ENCODE measurements around the gene SERINC1. TPM values are rescaled to one million over a fixed set of nuclear protein-coding genes. Genes with fewer than 3 reads are reported as not detected.

SERINC1 gene
- total RNA-seq, 1 experiment from 2014 or later: 82.9 TPM

GRCh38 chr6:122482750-122483080 lies 11.1 kb upstream of the SERINC1 start:
- no peak for DNase-seq (ENCODE audit: low spot score)
- no peaks in the 10 kb centered on the region for H3K4me1 ChIP-seq (ENCODE audit: insufficient read depth, low read length, poor library complexity, severe bottlenecking)
- TF ChIP-seq EZH2 (IDR thresholded peaks at IDR 0.05; ENCODE audit: borderline replicate concordance, low read depth, low read length, poor library complexity, severe bottlenecking): no peak
- TF ChIP-seq, protein P1, sequence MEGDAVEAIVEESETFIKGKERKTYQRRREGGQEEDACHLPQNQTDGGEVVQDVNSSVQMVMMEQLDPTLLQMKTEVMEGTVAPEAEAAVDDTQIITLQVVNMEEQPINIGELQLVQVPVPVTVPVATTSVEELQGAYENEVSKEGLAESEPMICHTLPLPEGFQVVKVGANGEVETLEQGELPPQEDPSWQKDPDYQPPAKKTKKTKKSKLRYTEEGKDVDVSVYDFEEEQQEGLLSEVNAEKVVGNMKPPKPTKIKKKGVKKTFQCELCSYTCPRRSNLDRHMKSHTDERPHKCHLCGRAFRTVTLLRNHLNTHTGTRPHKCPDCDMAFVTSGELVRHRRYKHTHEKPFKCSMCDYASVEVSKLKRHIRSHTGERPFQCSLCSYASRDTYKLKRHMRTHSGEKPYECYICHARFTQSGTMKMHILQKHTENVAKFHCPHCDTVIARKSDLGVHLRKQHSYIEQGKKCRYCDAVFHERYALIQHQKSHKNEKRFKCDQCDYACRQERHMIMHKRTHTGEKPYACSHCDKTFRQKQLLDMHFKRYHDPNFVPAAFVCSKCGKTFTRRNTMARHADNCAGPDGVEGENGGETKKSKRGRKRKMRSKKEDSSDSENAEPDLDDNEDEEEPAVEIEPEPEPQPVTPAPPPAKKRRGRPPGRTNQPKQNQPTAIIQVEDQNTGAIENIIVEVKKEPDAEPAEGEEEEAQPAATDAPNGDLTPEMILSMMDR (conservative IDR thresholded peaks at IDR 0.05; ENCODE audit: low read depth, low read length): no peak
- H3K27ac ChIP-seq (ENCODE audit: low read depth, low read length, poor library complexity, severe bottlenecking): no peak overlapping the region
- no peaks in the 10 kb centered on the region for H3K36me3 ChIP-seq (ENCODE audit: insufficient read depth, low read length, poor library complexity, severe bottlenecking)
- intact Hi-C loops (cut with micrococcal nuclease; ENCODE audit: unreplicated experiment): no loop called here
- H3K9me3 ChIP-seq (ENCODE audit: low read depth, low read length, poor library complexity, severe bottlenecking): no peaks in the 10 kb centered on the region
- ChIA-PET POLR2A (ENCODE audit: low non-redundant PET) (interaction anchor here (0.7 kb wide), 1 partner anchor 246 kb away, joined by 4 read pairs; no protein-coding TSS in a partner anchor), CTCF (interaction anchor here (0.6 kb wide), 1 partner anchor 8 kb away, joined by 10 read pairs; no protein-coding TSS in a partner anchor)
- BruUV-seq (replicated peaks): no TSS peak
- H3K27me3 ChIP-seq (replicated peaks; ENCODE audit: insufficient read depth, low read depth, low read length, poor library complexity): no peaks in the 10 kb centered on the region
- no peak overlapping the region for H3K4me3 ChIP-seq (ENCODE audit: low read depth, low read length, poor library complexity, severe bottlenecking)

DNA sequence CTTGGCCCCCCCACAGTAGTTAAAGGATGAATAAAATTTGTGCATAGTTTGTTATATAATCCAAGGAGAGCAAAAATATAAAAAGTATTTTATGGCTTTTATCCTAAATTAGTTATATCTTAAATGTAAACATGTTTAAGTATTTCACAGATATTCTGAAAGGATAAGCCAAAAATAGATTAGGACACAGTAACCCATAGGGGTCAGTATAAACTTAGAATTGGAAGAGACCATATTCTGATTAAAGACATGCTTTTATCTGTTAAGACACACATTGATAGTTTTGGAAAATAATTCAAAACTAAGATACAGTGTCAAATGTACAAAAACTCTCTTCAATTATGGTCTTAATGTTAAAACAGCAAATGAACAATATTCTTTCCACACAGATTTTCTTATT lies 4.5 kb upstream of the SERINC1 start:
- intact Hi-C loops (cut with micrococcal nuclease; ENCODE audit: unreplicated experiment): loop anchor here (5.0 kb wide), 1 partner anchor 56 kb away; no protein-coding TSS in a partner anchor
- no peak overlapping the region for H3K4me3 ChIP-seq (ENCODE audit: low read depth, low read length, poor library complexity, severe bottlenecking)
- H3K27me3 ChIP-seq (replicated peaks; ENCODE audit: insufficient read depth, low read depth, low read length, poor library complexity): no peaks in the 10 kb centered on the region
- no TSS peak for BruUV-seq (replicated peaks)
- peak; percentile 54 for DNase-seq (ENCODE audit: low spot score)
- TF ChIP-seq, protein P1 (conservative IDR thresholded peaks at IDR 0.05; ENCODE audit: low read depth, low read length): peak; percentile 65
- no peak for TF ChIP-seq EZH2 (IDR thresholded peaks at IDR 0.05; ENCODE audit: borderline replicate concordance, low read depth, low read length, poor library complexity, severe bottlenecking)
- H3K4me1 ChIP-seq (ENCODE audit: insufficient read depth, low read length, poor library complexity, severe bottlenecking): no peaks in the 10 kb centered on the region
- no peaks in the 10 kb centered on the region for H3K9me3 ChIP-seq (ENCODE audit: low read depth, low read length, poor library complexity, severe bottlenecking)
- no peak overlapping the region for H3K27ac ChIP-seq (ENCODE audit: low read depth, low read length, poor library complexity, severe bottlenecking)
- ChIA-PET CTCF (no interaction called here), POLR2A (ENCODE audit: low non-redundant PET) (no interaction called here)
- H3K36me3 ChIP-seq (ENCODE audit: insufficient read depth, low read length, poor library complexity, severe bottlenecking): no peaks in the 10 kb centered on the region

- BruUV-seq (replicated peaks): no TSS peak
- peak overlapping the region; percentile 85 for H3K4me3 ChIP-seq (ENCODE audit: low read depth, low read length, poor library complexity, severe bottlenecking)
- no peaks in the 10 kb centered on the region for H3K4me1 ChIP-seq (ENCODE audit: insufficient read depth, low read length, poor library complexity, severe bottlenecking)
- ChIA-PET POLR2A (ENCODE audit: low non-redundant PET) (no interaction called here), CTCF (no interaction called here)
- no peaks in the 10 kb centered on the region for H3K27me3 ChIP-seq (replicated peaks; ENCODE audit: insufficient read depth, low read depth, low read length, poor library complexity)
- H3K9me3 ChIP-seq (ENCODE audit: low read depth, low read length, poor library complexity, severe bottlenecking): no peaks in the 10 kb centered on the region
- no peak for DNase-seq (ENCODE audit: low spot score)
- no peaks in the 10 kb centered on the region for H3K36me3 ChIP-seq (ENCODE audit: insufficient read depth, low read length, poor library complexity, severe bottlenecking)
- TF ChIP-seq, protein P1 (conservative IDR thresholded peaks at IDR 0.05; ENCODE audit: low read depth, low read length): no peak
- no peak for TF ChIP-seq EZH2 (IDR thresholded peaks at IDR 0.05; ENCODE audit: borderline replicate concordance, low read depth, low read length, poor library complexity, severe bottlenecking)
- intact Hi-C loops (cut with micrococcal nuclease; ENCODE audit: unreplicated experiment): no loop called here
- H3K27ac ChIP-seq (ENCODE audit: low read depth, low read length, poor library complexity, severe bottlenecking): peak overlapping the region; percentile 74
Observed at GRCh38 chr6:122472022-122472340, 374 bp upstream of the SERINC1 start.
